GM20000 (cell line): Measurements from ENCODE around the gene CD163L1.

Source experiments
- DNase-seq: peaks from one replicate; pipeline ENCODE4 v3.0.0; 2012; ENCODE audit warnings: low spot score
- TF ChIP-seq, protein P1 (sequence below): IDR thresholded peaks from 2 replicates; pipeline ENCODE4 v1.5.1; 2012; ENCODE audit warnings: mild to moderate bottlenecking, control low read depth; ENCODE audit errors: extremely low read depth, missing control alignments

The CD163L1 gene

DNA sequence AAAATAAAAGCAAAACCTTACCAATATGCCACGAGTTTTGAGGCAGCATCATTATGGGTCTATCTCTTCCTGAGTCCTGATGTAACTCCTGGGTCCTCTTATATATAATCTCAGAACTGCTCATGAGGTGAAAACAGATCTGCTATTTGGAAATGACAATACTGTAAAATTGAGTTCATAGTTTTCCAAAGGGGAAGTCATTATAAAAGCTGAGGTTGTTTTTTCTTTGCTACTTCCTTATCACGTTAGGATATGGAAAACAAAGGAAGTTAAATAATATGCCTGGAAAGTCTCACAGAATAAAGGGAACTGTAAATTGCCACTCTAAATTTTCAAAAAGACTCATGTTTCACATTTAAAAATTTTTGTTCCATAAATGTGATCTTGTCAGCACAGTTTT is at the start of gene CD163L1:
Gene CD163L1, minus strand, starts transcription at position 78 of the 400 bp plus-strand sequence. Its CDS starts 26 bp downstream, at position 52.
- TF ChIP-seq, protein P1, sequence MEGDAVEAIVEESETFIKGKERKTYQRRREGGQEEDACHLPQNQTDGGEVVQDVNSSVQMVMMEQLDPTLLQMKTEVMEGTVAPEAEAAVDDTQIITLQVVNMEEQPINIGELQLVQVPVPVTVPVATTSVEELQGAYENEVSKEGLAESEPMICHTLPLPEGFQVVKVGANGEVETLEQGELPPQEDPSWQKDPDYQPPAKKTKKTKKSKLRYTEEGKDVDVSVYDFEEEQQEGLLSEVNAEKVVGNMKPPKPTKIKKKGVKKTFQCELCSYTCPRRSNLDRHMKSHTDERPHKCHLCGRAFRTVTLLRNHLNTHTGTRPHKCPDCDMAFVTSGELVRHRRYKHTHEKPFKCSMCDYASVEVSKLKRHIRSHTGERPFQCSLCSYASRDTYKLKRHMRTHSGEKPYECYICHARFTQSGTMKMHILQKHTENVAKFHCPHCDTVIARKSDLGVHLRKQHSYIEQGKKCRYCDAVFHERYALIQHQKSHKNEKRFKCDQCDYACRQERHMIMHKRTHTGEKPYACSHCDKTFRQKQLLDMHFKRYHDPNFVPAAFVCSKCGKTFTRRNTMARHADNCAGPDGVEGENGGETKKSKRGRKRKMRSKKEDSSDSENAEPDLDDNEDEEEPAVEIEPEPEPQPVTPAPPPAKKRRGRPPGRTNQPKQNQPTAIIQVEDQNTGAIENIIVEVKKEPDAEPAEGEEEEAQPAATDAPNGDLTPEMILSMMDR = no peak
- no peak for DNase-seq

DNA sequence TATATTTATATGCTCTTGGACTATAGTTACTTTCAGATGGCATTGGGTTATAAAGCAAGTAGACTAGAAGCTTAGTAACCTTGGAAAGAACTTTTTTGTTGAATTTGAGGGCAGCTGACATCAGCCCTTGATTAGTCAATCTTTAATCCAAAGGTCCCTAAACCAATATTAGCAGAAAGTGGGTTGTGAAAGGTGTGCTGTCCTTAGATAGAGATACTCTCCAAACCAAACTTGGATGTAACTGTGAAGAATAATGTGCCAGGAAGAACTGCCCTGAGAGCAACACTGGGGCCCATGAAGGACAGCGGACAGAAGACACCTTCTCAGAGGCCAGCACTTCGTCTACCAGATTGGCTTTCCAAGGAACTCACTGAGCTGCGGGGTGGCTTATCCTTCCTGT is 49.1 kb upstream of the CD163L1 start:
- TF ChIP-seq, protein P1 = no peak
- DNase-seq = no peak

DNA sequence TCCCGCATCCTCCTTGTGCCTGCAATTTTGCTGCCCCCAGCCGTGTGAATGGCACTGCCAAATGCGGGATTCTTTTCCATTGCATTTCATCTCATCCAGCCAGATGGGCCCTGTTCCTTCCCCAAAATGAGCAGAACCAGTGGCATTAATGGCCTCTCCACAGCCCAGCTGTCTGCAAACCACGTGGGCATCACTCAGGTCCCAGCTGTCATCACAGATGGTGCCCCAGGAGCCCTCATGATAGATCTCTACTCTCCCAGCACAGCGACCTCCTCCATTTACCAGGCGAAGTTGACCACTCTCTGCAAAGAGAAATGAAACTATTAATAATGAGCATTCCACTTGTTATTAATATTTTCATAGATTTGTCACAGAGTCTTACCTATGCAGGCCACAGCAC is 42.6 kb upstream of the CD163L1 start:
- DNase-seq = no peak
- TF ChIP-seq, protein P1 = no peak

DNA sequence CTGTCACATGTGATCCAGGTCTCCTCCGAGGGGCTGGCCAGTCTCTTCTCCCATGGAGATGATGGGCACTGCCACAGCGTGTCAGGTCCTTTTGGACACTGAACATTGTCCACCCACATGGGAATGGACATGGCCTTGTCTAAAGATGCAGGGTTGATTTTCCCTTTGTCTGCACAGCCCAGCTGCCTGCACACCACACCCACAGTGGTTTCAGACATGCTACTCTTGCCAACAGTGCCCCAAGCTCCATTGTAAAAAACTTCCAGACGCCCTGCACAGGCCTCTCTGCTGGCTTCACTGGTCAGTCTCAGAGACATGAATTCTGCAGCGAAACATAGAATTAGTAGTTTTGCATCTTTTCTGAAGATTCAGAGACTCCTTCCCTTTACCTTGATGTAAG is 41.1 kb upstream of the CD163L1 start:
- TF ChIP-seq, protein P1 = no peak
- no peak for DNase-seq

DNA sequence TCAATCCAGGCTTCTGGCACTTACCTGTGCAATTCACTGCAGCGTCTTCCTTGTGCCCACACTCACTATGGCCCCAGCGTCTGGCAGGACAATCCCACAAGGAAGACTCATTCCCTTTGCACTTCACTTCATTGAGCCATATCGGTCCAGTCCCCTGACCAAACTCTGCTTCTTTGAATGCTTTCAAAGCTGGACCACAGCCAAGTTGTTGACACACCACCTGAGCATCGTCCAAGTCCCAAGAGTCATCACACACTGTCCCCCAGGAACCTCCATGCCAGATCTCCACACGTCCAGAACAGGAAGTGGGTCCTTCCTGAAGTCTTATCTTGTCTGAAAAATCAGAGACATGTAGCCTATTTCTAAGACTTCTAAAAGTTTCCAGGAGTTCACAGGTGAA is 39.4 kb upstream of the CD163L1 start:
- TF ChIP-seq, protein P1 = no peak
- DNase-seq = no peak

DNA sequence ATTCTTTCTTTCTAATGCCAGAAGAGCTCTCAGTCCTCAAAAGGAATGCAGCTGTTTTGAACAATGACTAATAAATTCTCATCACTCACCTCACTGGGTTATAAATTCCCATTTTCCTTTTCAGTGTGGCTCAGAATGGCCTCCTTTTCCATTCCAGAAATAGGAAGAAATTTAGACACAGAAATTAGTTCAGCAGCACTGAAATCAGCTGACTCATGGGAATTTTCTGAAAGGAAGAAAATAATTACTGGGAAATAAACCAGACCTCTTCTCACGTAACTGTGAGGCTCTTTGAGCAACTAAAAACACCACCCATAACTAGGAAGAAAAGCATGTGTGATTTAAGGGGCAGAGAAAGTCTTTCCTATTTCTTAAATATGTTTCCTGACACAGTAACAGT is 35.8 kb upstream of the CD163L1 start:
- DNase-seq = no peak

DNA sequence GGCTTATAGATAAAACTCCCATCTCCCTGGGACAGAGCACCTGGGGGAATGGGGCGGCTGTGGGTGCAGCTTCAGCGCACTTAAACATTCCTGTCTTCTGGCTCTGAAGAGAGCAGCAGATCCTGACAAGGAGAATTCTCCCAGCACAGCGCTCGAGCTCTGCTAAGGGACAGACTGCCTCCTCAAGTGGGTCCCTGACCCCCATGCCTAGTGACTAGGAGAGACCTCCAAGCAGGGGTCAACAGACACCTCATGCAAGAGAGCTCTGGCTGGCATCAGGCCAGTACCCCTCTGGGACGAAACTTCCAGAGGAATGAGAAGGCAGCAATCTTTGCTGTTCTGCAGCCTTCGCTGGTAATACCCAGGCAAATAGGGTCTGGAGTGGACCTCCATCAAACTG is 28.1 kb upstream of the CD163L1 start:
- TF ChIP-seq, protein P1 = no peak

More for the DNA sequence above, 35.8 kb upstream of the CD163L1 start:
- TF ChIP-seq, protein P1 = no peak

More for the DNA sequence above, 28.1 kb upstream of the CD163L1 start:
- DNase-seq = no peak
